ENCODE data around the gene SLC45A2.

The SLC45A2 gene

DNA sequence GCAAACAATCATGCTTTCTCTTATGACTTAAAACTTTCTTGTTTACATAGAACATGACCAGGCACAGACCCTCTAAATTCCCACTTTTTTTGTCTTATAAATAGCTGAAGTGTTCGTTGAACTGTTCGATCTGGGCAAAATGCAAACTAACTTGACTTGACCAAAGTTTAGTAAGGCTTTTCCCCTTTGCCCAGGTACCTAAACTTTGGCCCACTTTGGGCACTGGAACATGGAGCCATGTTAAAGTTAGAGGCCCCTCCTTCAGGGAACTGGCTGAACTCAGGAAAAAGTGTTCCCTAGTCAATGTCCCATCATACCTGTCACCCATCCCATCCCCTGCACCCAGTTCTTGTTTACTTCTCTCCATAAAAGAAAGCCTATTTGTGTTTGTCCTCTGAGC is 32.8 kb upstream of the SLC45A2 start:
- Histone ChIP-seq H3K27me3 (ENCODE audit: control insufficient read depth, low read length) (peaks cover 6% of the 10 kb centered on the region; the same call in 1 of the 2 replicates), H3K4me1 (ENCODE audit: control insufficient read depth, low read length) (no peaks in the 10 kb centered on the region), H3K27ac (ENCODE audit: low read depth, low read length) (no peak overlapping the region), H3K9me3 (ENCODE audit: control insufficient read depth, insufficient read depth, low read length) (no peaks in the 10 kb centered on the region), H3K4me2 (ENCODE audit: low read length) (no peak overlapping the region), H3K79me2 (ENCODE audit: control insufficient read depth, low read length) (no peaks in the 10 kb centered on the region), H3K36me3 (ENCODE audit: control insufficient read depth, low read length) (no peaks in the 10 kb centered on the region), H4K20me1 (ENCODE audit: control insufficient read depth, insufficient read depth, low read depth, low read length) (no peaks in the 10 kb centered on the region), H3K9me2 (replicated peaks; ENCODE audit: control insufficient read depth, low read length) (no peaks in the 10 kb centered on the region), H3K4me3 (ENCODE audit: low read length) (no peak overlapping the region), H3F3A (ENCODE audit: control insufficient read depth, insufficient read depth) (no peaks in the 10 kb centered on the region)
- no peak for TF ChIP-seq EZH2phosphoT487 (IDR thresholded peaks at IDR 0.05; ENCODE audit: borderline replicate concordance, low read length)
- TF ChIP-seq, protein P1, sequence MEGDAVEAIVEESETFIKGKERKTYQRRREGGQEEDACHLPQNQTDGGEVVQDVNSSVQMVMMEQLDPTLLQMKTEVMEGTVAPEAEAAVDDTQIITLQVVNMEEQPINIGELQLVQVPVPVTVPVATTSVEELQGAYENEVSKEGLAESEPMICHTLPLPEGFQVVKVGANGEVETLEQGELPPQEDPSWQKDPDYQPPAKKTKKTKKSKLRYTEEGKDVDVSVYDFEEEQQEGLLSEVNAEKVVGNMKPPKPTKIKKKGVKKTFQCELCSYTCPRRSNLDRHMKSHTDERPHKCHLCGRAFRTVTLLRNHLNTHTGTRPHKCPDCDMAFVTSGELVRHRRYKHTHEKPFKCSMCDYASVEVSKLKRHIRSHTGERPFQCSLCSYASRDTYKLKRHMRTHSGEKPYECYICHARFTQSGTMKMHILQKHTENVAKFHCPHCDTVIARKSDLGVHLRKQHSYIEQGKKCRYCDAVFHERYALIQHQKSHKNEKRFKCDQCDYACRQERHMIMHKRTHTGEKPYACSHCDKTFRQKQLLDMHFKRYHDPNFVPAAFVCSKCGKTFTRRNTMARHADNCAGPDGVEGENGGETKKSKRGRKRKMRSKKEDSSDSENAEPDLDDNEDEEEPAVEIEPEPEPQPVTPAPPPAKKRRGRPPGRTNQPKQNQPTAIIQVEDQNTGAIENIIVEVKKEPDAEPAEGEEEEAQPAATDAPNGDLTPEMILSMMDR (IDR thresholded peaks at IDR 0.05; ENCODE audit: low read depth, low read length, poor library complexity, severe bottlenecking), result no peak

- no peak overlapping the region for H3K4me2 ChIP-seq (ENCODE audit: low read length)
- H3K4me1 ChIP-seq (ENCODE audit: control insufficient read depth, low read length), result no peaks in the 10 kb centered on the region
- H3K36me3 ChIP-seq (ENCODE audit: control insufficient read depth, low read length), result no peaks in the 10 kb centered on the region
- no peak overlapping the region for H3K27ac ChIP-seq (ENCODE audit: low read depth, low read length)
- H3F3A ChIP-seq (ENCODE audit: control insufficient read depth, insufficient read depth), result no peaks in the 10 kb centered on the region
- no peak for TF ChIP-seq EZH2phosphoT487 (IDR thresholded peaks at IDR 0.05; ENCODE audit: borderline replicate concordance, low read length)
- TF ChIP-seq, protein P1 (IDR thresholded peaks at IDR 0.05; ENCODE audit: low read depth, low read length, poor library complexity, severe bottlenecking), result no peak
- peaks cover 6% of the 10 kb centered on the region; the same call in 1 of the 2 replicates for H3K27me3 ChIP-seq (ENCODE audit: control insufficient read depth, low read length)
- H4K20me1 ChIP-seq (ENCODE audit: control insufficient read depth, insufficient read depth, low read depth, low read length), result no peaks in the 10 kb centered on the region
- H3K4me3 ChIP-seq (ENCODE audit: low read length), result no peak overlapping the region
- no peaks in the 10 kb centered on the region for H3K9me2 ChIP-seq (replicated peaks; ENCODE audit: control insufficient read depth, low read length)
- H3K79me2 ChIP-seq (ENCODE audit: control insufficient read depth, low read length), result no peaks in the 10 kb centered on the region
- no peaks in the 10 kb centered on the region for H3K9me3 ChIP-seq (ENCODE audit: control insufficient read depth, insufficient read depth, low read length)
These were observed 32.3 kb upstream of the SLC45A2 start for GRCh38 chr5:34016750-34017149.

DNA sequence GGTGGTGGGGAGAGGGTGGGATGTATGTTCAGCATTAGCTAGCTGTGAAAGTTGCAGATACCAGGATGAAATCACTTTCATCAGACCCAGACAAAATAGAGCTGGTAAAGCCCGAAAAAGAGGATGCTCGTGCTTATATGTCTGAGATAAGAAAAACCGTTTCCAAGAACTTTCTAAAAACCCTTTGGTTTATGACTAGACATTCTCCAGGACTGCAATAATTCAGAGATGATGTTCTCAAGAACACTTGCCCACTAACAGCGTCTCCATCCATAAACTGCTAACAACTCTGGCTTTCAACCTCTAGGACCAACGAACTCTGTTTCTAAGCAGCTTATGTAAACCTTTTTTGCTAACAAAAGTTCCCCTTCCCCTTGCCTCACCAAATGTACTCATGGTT is 31.7 kb upstream of the SLC45A2 start:
- no peaks in the 10 kb centered on the region for H3K79me2 ChIP-seq (ENCODE audit: control insufficient read depth, low read length)
- H3K27me3 ChIP-seq (ENCODE audit: control insufficient read depth, low read length), result peaks cover 6% of the 10 kb centered on the region; the same call in 1 of the 2 replicates
- H3K9me2 ChIP-seq (replicated peaks; ENCODE audit: control insufficient read depth, low read length), result no peaks in the 10 kb centered on the region
- TF ChIP-seq, protein P1 (IDR thresholded peaks at IDR 0.05; ENCODE audit: low read depth, low read length, poor library complexity, severe bottlenecking), result no peak
- no peak for TF ChIP-seq EZH2phosphoT487 (IDR thresholded peaks at IDR 0.05; ENCODE audit: borderline replicate concordance, low read length)
- no peaks in the 10 kb centered on the region for H3K9me3 ChIP-seq (ENCODE audit: control insufficient read depth, insufficient read depth, low read length)
- H3K27ac ChIP-seq (ENCODE audit: low read depth, low read length), result no peak overlapping the region
- H3K4me2 ChIP-seq (ENCODE audit: low read length), result no peak overlapping the region
- H4K20me1 ChIP-seq (ENCODE audit: control insufficient read depth, insufficient read depth, low read depth, low read length), result no peaks in the 10 kb centered on the region
- H3K4me3 ChIP-seq (ENCODE audit: low read length), result no peak overlapping the region
- no peaks in the 10 kb centered on the region for H3K4me1 ChIP-seq (ENCODE audit: control insufficient read depth, low read length)
- no peaks in the 10 kb centered on the region for H3F3A ChIP-seq (ENCODE audit: control insufficient read depth, insufficient read depth)
- H3K36me3 ChIP-seq (ENCODE audit: control insufficient read depth, low read length), result no peaks in the 10 kb centered on the region

Data from DOHH2 (cell line).